HCT116 (cell line): Measurements from ENCODE around the gene HDAC7.

Source experiments
- CEBPB ChIP-seq: IDR thresholded peaks from 2 replicates; pipeline ENCODE4 v1.6.1; 2012; ENCODE audit warnings: low read depth
- CTCF ChIP-seq, 3 experiments: fragments of 200-600 bp in 1 of 3; sonication (generic) in 1 of 3; IDR thresholded peaks in 2 of 3; conservative IDR thresholded peaks in 1 of 3; 2 replicates each; pipeline ENCODE4 v1.5.1; 2012 to 2017; ENCODE audit warnings: low read depth in 2 of 3, low read length in 2 of 3, antibody characterized with exemption in 1 of 3, borderline replicate concordance in 1 of 3, control low read depth in 1 of 3, mild to moderate bottlenecking in 1 of 3, mixed read lengths in 1 of 3, mixed run types in 1 of 3, moderate library complexity in 1 of 3; ENCODE audit not compliant: insufficient read depth in 1 of 3
- EZH2phosphoT487 ChIP-seq: fragments of 200-600 bp; IDR thresholded peaks from 2 replicates; pipeline ENCODE4 v1.6.1; 2018; ENCODE audit warnings: antibody characterized with exemption, borderline replicate concordance
- POLR2A ChIP-seq: IDR thresholded peaks from 2 replicates; pipeline ENCODE4 v1.7.0; 2011; ENCODE audit warnings: borderline replicate concordance; ENCODE audit not compliant: insufficient read depth, insufficient read length; ENCODE audit errors: extremely low read depth
- POLR2AphosphoS5 ChIP-seq: IDR thresholded peaks from 2 replicates; pipeline ENCODE4 v1.6.1; 2011; ENCODE audit warnings: mild to moderate bottlenecking, low read depth, low read length, moderate library complexity
- RAD21 ChIP-seq: IDR thresholded peaks from 2 replicates; pipeline ENCODE4 v1.6.1; 2012; ENCODE audit warnings: low read depth, mild to moderate bottlenecking
- REST ChIP-seq: IDR thresholded peaks from 2 replicates; pipeline ENCODE4 v1.6.1; 2012; ENCODE audit warnings: low read depth
- SP1 ChIP-seq: IDR thresholded peaks from 2 replicates; pipeline ENCODE4 v1.6.1; 2012; ENCODE audit warnings: low read depth
- ZFX ChIP-seq: fragments of 450-650 bp; IDR thresholded peaks from 2 replicates; pipeline ENCODE4 v1.6.1; 2017
- TF ChIP-seq, protein P1 (sequence below): IDR thresholded peaks from 2 replicates; pipeline ENCODE4 v1.6.1; 2012
- TF ChIP-seq, protein P2 (sequence below): IDR thresholded peaks from 2 replicates; pipeline ENCODE4 v1.6.1; 2012

DNA sequence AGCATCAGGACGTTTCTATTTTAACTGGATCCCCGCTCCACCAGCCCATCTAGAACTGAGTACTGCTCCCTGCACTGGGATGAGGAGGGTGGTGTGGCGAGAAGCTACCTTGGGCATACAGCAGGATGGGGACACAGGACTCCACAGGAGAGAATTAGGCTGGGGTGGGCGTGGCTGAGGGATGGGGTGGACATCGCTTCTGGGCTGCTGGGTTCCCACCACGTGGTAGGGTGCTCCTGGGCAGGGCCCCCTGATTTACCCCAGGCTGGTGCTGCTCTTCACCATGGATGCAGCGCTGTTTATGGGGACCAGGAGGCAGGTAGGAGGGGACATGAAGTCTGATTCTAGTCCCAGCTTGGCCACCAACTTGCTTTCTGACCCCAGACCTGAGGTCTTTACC is 43.2 kb upstream of the HDAC7 start:
- no peak for TF ChIP-seq CTCF (IDR thresholded peaks at IDR 0.05 in 2 of 3, conservative IDR thresholded peaks at IDR 0.05 in 1 of 3; ENCODE audit: borderline replicate concordance in 1 of 3, insufficient read depth in 1 of 3, low read depth in 2 of 3, low read length in 2 of 3)
- no peak for TF ChIP-seq REST
- TF ChIP-seq POLR2A, result no peak
- TF ChIP-seq RAD21, result no peak
- no peak for TF ChIP-seq EZH2phosphoT487
- TF ChIP-seq POLR2AphosphoS5, result no peak
- TF ChIP-seq, protein P1, sequence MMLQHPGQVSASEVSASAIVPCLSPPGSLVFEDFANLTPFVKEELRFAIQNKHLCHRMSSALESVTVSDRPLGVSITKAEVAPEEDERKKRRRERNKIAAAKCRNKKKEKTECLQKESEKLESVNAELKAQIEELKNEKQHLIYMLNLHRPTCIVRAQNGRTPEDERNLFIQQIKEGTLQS, result no peak
- TF ChIP-seq, protein P2, sequence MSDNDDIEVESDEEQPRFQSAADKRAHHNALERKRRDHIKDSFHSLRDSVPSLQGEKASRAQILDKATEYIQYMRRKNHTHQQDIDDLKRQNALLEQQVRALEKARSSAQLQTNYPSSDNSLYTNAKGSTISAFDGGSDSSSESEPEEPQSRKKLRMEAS, result no peak
- no peak for TF ChIP-seq CEBPB
- no peak for TF ChIP-seq ZFX
- no peak for TF ChIP-seq SP1
